SK-N-SH treated with all-trans-retinoic acid at 6 μM for 48 hours (cell line): ENCODE data around the gene VPS26A.

Experiments
- ARNTL ChIP-seq: fragments of 450-650 bp; formaldehyde crosslinking; IDR thresholded peaks from 2 replicates; pipeline ENCODE4 v1.5.0; 2020; ENCODE audit warnings: low read depth, mild to moderate bottlenecking, moderate library complexity, borderline replicate concordance
- CREB5 ChIP-seq: fragments of 250-450 bp; sonication (Bioruptor Pico); IDR thresholded peaks from 2 replicates; pipeline ENCODE4 v1.5.1; 2020; ENCODE audit warnings: low read depth, mild to moderate bottlenecking, moderate library complexity
- CSDC2 ChIP-seq: fragments of 250-450 bp; sonication (Bioruptor Pico); IDR thresholded peaks from 2 replicates; pipeline ENCODE4 v1.5.0; 2020; ENCODE audit warnings: mild to moderate bottlenecking, moderate library complexity
- CSRNP3 ChIP-seq: fragments of 250-450 bp; sonication (Bioruptor Pico); IDR thresholded peaks from 2 replicates; pipeline ENCODE4 v1.5.1; 2021; ENCODE audit warnings: mild to moderate bottlenecking, moderate library complexity
- GLIS3 ChIP-seq: fragments of 250-450 bp; sonication (Bioruptor Pico); IDR thresholded peaks from 2 replicates; pipeline ENCODE4 v1.5.0; 2020; ENCODE audit warnings: mild to moderate bottlenecking, moderate library complexity
- ISL1 ChIP-seq: fragments of 250-450 bp; sonication (Bioruptor Pico); IDR thresholded peaks from 2 replicates; pipeline ENCODE4 v2.1.2; 2022; ENCODE audit warnings: mild to moderate bottlenecking, moderate library complexity
- RARB ChIP-seq: fragments of 250-450 bp; sonication (Bioruptor Pico); IDR thresholded peaks from 2 replicates; pipeline ENCODE4 v1.8.0; 2021; ENCODE audit warnings: mild to moderate bottlenecking, moderate library complexity
- TCF4 ChIP-seq: fragments of 250-450 bp; sonication (Bioruptor Pico); IDR thresholded peaks from 2 replicates; pipeline ENCODE4 v1.8.0; 2021; ENCODE audit warnings: mild to moderate bottlenecking, moderate library complexity, borderline replicate concordance
- TOX ChIP-seq: fragments of 250-450 bp; sonication (Bioruptor Pico); IDR thresholded peaks from 2 replicates; pipeline ENCODE4 v1.8.0; 2021; ENCODE audit warnings: mild to moderate bottlenecking, moderate library complexity, borderline replicate concordance
- ZC3H10 ChIP-seq: fragments of 250-450 bp; sonication (Bioruptor Pico); IDR thresholded peaks from 2 replicates; pipeline ENCODE4 v1.5.1; 2021; ENCODE audit warnings: mild to moderate bottlenecking, moderate library complexity
- ZFP3 ChIP-seq: fragments of 250-450 bp; sonication (Bioruptor Pico); IDR thresholded peaks from 2 replicates; pipeline ENCODE4 v1.5.0; 2020; ENCODE audit warnings: mild to moderate bottlenecking, moderate library complexity
- ZNF70 ChIP-seq: fragments of 450-650 bp; formaldehyde crosslinking; IDR thresholded peaks from 2 replicates; pipeline ENCODE4 v1.5.0; 2020; ENCODE audit warnings: mild to moderate bottlenecking, moderate library complexity
- ZNF8 ChIP-seq: fragments of 450-650 bp; formaldehyde crosslinking; IDR thresholded peaks from 2 replicates; pipeline ENCODE4 v1.5.0; 2020; ENCODE audit warnings: mild to moderate bottlenecking, moderate library complexity

DNA sequence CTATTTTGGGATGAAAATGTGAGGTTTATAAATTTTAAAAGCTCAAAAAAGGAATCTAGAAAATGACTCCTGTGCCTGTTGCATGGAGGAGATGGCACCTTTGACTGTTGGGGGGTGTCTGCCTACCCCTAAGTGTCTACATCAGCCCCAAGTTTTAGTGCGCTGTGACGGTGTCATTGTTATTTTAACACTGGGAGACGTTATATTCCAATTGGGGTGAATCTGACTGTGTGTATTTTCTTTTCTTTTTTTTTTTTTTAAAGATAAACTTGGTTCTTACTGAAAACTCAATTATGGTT is 35.6 kb upstream of the VPS26A start:
- TF ChIP-seq CSDC2 (CRISPR knock-in tag) = no peak
- no peak for TF ChIP-seq GLIS3 (CRISPR knock-in tag)
- no peak for TF ChIP-seq TCF4 (CRISPR knock-in tag)
- no peak for TF ChIP-seq ZFP3 (CRISPR knock-in tag)
- no peak for TF ChIP-seq ZNF70 (CRISPR knock-in tag)
- no peak for TF ChIP-seq ISL1 (CRISPR knock-in tag)
- TF ChIP-seq ZC3H10 (CRISPR knock-in tag) = no peak
- no peak for TF ChIP-seq CREB5 (CRISPR knock-in tag)
- no peak for TF ChIP-seq RARB (CRISPR knock-in tag)
- no peak for TF ChIP-seq ZNF8 (CRISPR knock-in tag)
- TF ChIP-seq TOX (CRISPR knock-in tag) = no peak
- no peak for TF ChIP-seq CSRNP3 (CRISPR knock-in tag)
- no peak for TF ChIP-seq ARNTL (CRISPR knock-in tag)
